ENCODE results near the gene PAIP2.
"Not testable (repeated sequence)": the region's sequence is repeated elsewhere in the genome, so short reads cannot be mapped to it uniquely, and the experiment has no call there.

PAIP2 gene

GRCh38 chr5:139304391-139305324 lies 37.0 kb upstream of the PAIP2 start:
- Mint-ChIP-seq H3K4me1 (peaks cover 60% of the 10 kb centered on the region), H3K36me3 (peaks cover 12% of the 10 kb centered on the region), H3K9me3 (no peaks in the 10 kb centered on the region), H3K27me3 (no peaks in the 10 kb centered on the region), H3K4me3 (peak overlapping the region; percentile 49), H3K27ac (peak overlapping the region; percentile 56)
- no peak for DNase-seq (ENCODE audit: low spot score in 2 of 2)
- no peak for ATAC-seq (ENCODE audit: low read depth)

GRCh38 chr5:139306197-139306596 lies 35.5 kb upstream of the PAIP2 start:
- H3K27me3 Mint-ChIP-seq: no peaks in the 10 kb centered on the region
- H3K4me1 Mint-ChIP-seq: peaks cover 60% of the 10 kb centered on the region
- peaks cover 12% of the 10 kb centered on the region for H3K36me3 Mint-ChIP-seq
- ATAC-seq (ENCODE audit: low read depth) (peak; percentile 31), DNase-seq (ENCODE audit: low spot score in 2 of 2) (no peak)
- H3K4me3 Mint-ChIP-seq: peak overlapping the region; percentile 21
- peak overlapping the region; percentile 51 for H3K27ac Mint-ChIP-seq
- H3K9me3 Mint-ChIP-seq: no peaks in the 10 kb centered on the region

GRCh38 chr5:139306628-139307379 lies 34.9 kb upstream of the PAIP2 start:
- Mint-ChIP-seq H3K27ac (peak overlapping the region; percentile 51), H3K4me3 (peak overlapping the region; percentile 12), H3K36me3 (peaks cover 13% of the 10 kb centered on the region), H3K27me3 (no peaks in the 10 kb centered on the region), H3K9me3 (no peaks in the 10 kb centered on the region), H3K4me1 (peaks cover 58% of the 10 kb centered on the region)
- no peak for ATAC-seq (ENCODE audit: low read depth)
- DNase-seq (ENCODE audit: low spot score in 2 of 2): no peak

GRCh38 chr5:139308797-139309196 lies 32.9 kb upstream of the PAIP2 start:
- no peak for ATAC-seq (ENCODE audit: low read depth)
- H3K4me1 Mint-ChIP-seq: peaks cover 49% of the 10 kb centered on the region
- no peaks in the 10 kb centered on the region for H3K9me3 Mint-ChIP-seq
- DNase-seq (ENCODE audit: low spot score in 2 of 2): no peak
- H3K36me3 Mint-ChIP-seq: peaks cover 12% of the 10 kb centered on the region
- peak overlapping the region; percentile 52 for H3K27ac Mint-ChIP-seq
- no peaks in the 10 kb centered on the region for H3K27me3 Mint-ChIP-seq
- H3K4me3 Mint-ChIP-seq: peak overlapping the region; percentile 35

- peaks cover 41% of the 10 kb centered on the region for H3K4me1 Mint-ChIP-seq
- ATAC-seq (ENCODE audit: low read depth); H3K27me3 Mint-ChIP-seq; H3K9me3 Mint-ChIP-seq; DNase-seq (ENCODE audit: low spot score in 2 of 2): not testable (repeated sequence)
- H3K36me3 Mint-ChIP-seq: peaks cover 16% of the 10 kb centered on the region
- H3K27ac Mint-ChIP-seq: peak overlapping the region; percentile 65
- peak overlapping the region; percentile 19 for H3K4me3 Mint-ChIP-seq
Observed at GRCh38 chr5:139310715-139311186, 30.9 kb upstream of the PAIP2 start.

GRCh38 chr5:139312075-139312474 lies 29.6 kb upstream of the PAIP2 start:
- DNase-seq (ENCODE audit: low spot score in 2 of 2): no peak
- Mint-ChIP-seq H3K4me3 (no peak overlapping the region), H3K27me3 (no peaks in the 10 kb centered on the region), H3K36me3 (peaks cover 16% of the 10 kb centered on the region), H3K4me1 (peaks cover 32% of the 10 kb centered on the region), H3K27ac (no peak overlapping the region), H3K9me3 (no peaks in the 10 kb centered on the region)
- no peak for ATAC-seq (ENCODE audit: low read depth)

- Mint-ChIP-seq H3K9me3 (no peaks in the 10 kb centered on the region), H3K4me1 (peaks cover 14% of the 10 kb centered on the region), H3K36me3 (peaks cover 6% of the 10 kb centered on the region), H3K27ac (no peak overlapping the region), H3K27me3 (no peaks in the 10 kb centered on the region), H3K4me3 (no peak overlapping the region)
- ATAC-seq (ENCODE audit: low read depth) (no peak), DNase-seq (ENCODE audit: low spot score in 2 of 2) (no peak)
Observed at GRCh38 chr5:139314276-139314675, 27.4 kb upstream of the PAIP2 start.

GRCh38 chr5:139315056-139315615 lies 26.5 kb upstream of the PAIP2 start:
- Mint-ChIP-seq H3K36me3 (peaks cover 6% of the 10 kb centered on the region), H3K9me3 (no peaks in the 10 kb centered on the region), H3K4me1 (peaks cover 11% of the 10 kb centered on the region), H3K4me3 (no peak overlapping the region), H3K27me3 (no peaks in the 10 kb centered on the region), H3K27ac (peak overlapping the region; percentile 55)
- no peak for DNase-seq (ENCODE audit: low spot score in 2 of 2)
- no peak for ATAC-seq (ENCODE audit: low read depth)

- ATAC-seq (ENCODE audit: low read depth) (peak; percentile 43), DNase-seq (ENCODE audit: low spot score in 2 of 2) (no peak)
- Mint-ChIP-seq H3K9me3 (no peaks in the 10 kb centered on the region), H3K27me3 (no peaks in the 10 kb centered on the region), H3K4me1 (peaks cover 5% of the 10 kb centered on the region), H3K27ac (no peak overlapping the region), H3K36me3 (peaks cover 4% of the 10 kb centered on the region), H3K4me3 (no peak overlapping the region)
Observed at GRCh38 chr5:139335811-139336210, 5.8 kb upstream of the PAIP2 start.

- H3K27ac Mint-ChIP-seq: no peak overlapping the region
- no peak for DNase-seq (ENCODE audit: low spot score in 2 of 2)
- H3K4me3 Mint-ChIP-seq: no peak overlapping the region
- peaks cover 28% of the 10 kb centered on the region for H3K4me1 Mint-ChIP-seq
- H3K27me3 Mint-ChIP-seq: no peaks in the 10 kb centered on the region
- no peaks in the 10 kb centered on the region for H3K9me3 Mint-ChIP-seq
- ATAC-seq (ENCODE audit: low read depth): no peak
- peaks cover 2% of the 10 kb centered on the region for H3K36me3 Mint-ChIP-seq
Observed at GRCh38 chr5:139340051-139340450, 1.6 kb upstream of the PAIP2 start.

GRCh38 chr5:139341187-139341688 lies 416 bp upstream of the PAIP2 start:
- Mint-ChIP-seq H3K4me3 (peak overlapping the region; percentile 89), H3K27ac (peak overlapping the region; percentile 93), H3K36me3 (peaks cover 4% of the 10 kb centered on the region), H3K27me3 (no peaks in the 10 kb centered on the region), H3K4me1 (peaks cover 31% of the 10 kb centered on the region), H3K9me3 (no peaks in the 10 kb centered on the region)
- ATAC-seq (ENCODE audit: low read depth) (no peak), DNase-seq (ENCODE audit: low spot score in 2 of 2) (no peak)

GRCh38 chr5:139342423-139342723 lies 719 bp downstream of the PAIP2 start:
- peak; percentile 60 for ATAC-seq (ENCODE audit: low read depth)
- H3K27ac Mint-ChIP-seq: peak overlapping the region; percentile 93
- no peaks in the 10 kb centered on the region for H3K27me3 Mint-ChIP-seq
- peaks cover 32% of the 10 kb centered on the region for H3K4me1 Mint-ChIP-seq
- H3K9me3 Mint-ChIP-seq: no peaks in the 10 kb centered on the region
- peaks cover 7% of the 10 kb centered on the region for H3K36me3 Mint-ChIP-seq
- H3K4me3 Mint-ChIP-seq: peak overlapping the region; percentile 89
- no peak for DNase-seq (ENCODE audit: low spot score in 2 of 2)

GRCh38 chr5:139343476-139343875 lies 1.8 kb downstream of the PAIP2 start:
- H3K9me3 Mint-ChIP-seq: no peaks in the 10 kb centered on the region
- H3K4me3 Mint-ChIP-seq: peak overlapping the region; percentile 89
- no peaks in the 10 kb centered on the region for H3K27me3 Mint-ChIP-seq
- peaks cover 33% of the 10 kb centered on the region for H3K4me1 Mint-ChIP-seq
- ATAC-seq (ENCODE audit: low read depth) (no peak), DNase-seq (ENCODE audit: low spot score in 2 of 2) (no peak)
- H3K36me3 Mint-ChIP-seq: peaks cover 7% of the 10 kb centered on the region
- peak overlapping the region; percentile 93 for H3K27ac Mint-ChIP-seq

GRCh38 chr5:139344177-139344576 lies 2.5 kb downstream of the PAIP2 start:
- Mint-ChIP-seq H3K36me3 (peaks cover 8% of the 10 kb centered on the region), H3K4me3 (no peak overlapping the region), H3K4me1 (peaks cover 34% of the 10 kb centered on the region), H3K9me3 (no peaks in the 10 kb centered on the region), H3K27me3 (no peaks in the 10 kb centered on the region), H3K27ac (no peak overlapping the region)
- DNase-seq (ENCODE audit: low spot score in 2 of 2) (no peak), ATAC-seq (ENCODE audit: low read depth) (no peak)
